GM12878 (cell line): ENCODE data around the gene ACKR2. TPM values are rescaled to one million over a fixed set of nuclear protein-coding genes. Genes with fewer than 3 reads are reported as not detected.

Experiments used
- CBFB ChIP-seq: IDR thresholded peaks from 2 replicates; pipeline ENCODE4 v1.6.1; 2016; ENCODE audit warnings: antibody characterized with exemption, low read depth
- EP300 ChIP-seq, 2 experiments: fragments of 150-350 bp in 1 of 2; IDR thresholded peaks; 2 replicates each; pipeline ENCODE4 v1.6.1; 2011 to 2012; ENCODE audit warnings: low read depth in 2 of 2, low read length in 2 of 2, borderline replicate concordance in 1 of 2, improper control_type of control experiment in 1 of 2, inconsistent platforms in 1 of 2; ENCODE audit not compliant: control insufficient read depth in 1 of 2
- FOS ChIP-seq: IDR thresholded peaks from 3 replicates; pipeline ENCODE4 v1.6.1; 2011; ENCODE audit warnings: borderline replicate concordance; ENCODE audit not compliant: insufficient read length; ENCODE audit errors: extremely low read depth
- JUNB ChIP-seq: IDR thresholded peaks from 2 replicates; pipeline ENCODE4 v1.6.1; 2016; ENCODE audit warnings: antibody characterized with exemption, mild to moderate bottlenecking
- KDM1A ChIP-seq: fragments of 200-600 bp; sonication (generic); IDR thresholded peaks from 2 replicates; pipeline ENCODE4 v1.6.1; 2016; ENCODE audit warnings: borderline replicate concordance
- MXI1 ChIP-seq: fragments of 150-350 bp; IDR thresholded peaks from 2 replicates; pipeline ENCODE4 v1.6.1; 2011; ENCODE audit warnings: low read depth, mild to moderate bottlenecking, inconsistent platforms, low read length, improper control_type of control experiment
- NFXL1 ChIP-seq: fragments of 450-650 bp; IDR thresholded peaks from 2 replicates; pipeline ENCODE4 v1.6.1; 2017; ENCODE audit warnings: antibody characterized with exemption, mild to moderate bottlenecking, borderline replicate concordance
- POU2F2 ChIP-seq: IDR thresholded peaks from 3 replicates; pipeline ENCODE4 v1.6.1; 2011; ENCODE audit warnings: low read depth, mild to moderate bottlenecking, low read length, borderline replicate concordance
- RFX5 ChIP-seq: IDR thresholded peaks from 2 replicates; pipeline ENCODE4 v1.6.1; 2011; ENCODE audit warnings: low read depth, low read length, improper control_type of control experiment
- SIX5 ChIP-seq: IDR thresholded peaks from 2 replicates; pipeline ENCODE4 v1.6.1; 2011; ENCODE audit warnings: mild to moderate bottlenecking, low read depth, low read length, moderate library complexity; ENCODE audit not compliant: severe bottlenecking
- SREBF2 ChIP-seq: IDR thresholded peaks from 2 replicates; pipeline ENCODE4 v1.6.1; 2012; ENCODE audit warnings: mild to moderate bottlenecking, low read length
- TARDBP ChIP-seq: IDR thresholded peaks from 2 replicates; pipeline ENCODE4 v1.6.1; 2016; ENCODE audit warnings: borderline replicate concordance
- TCF7 ChIP-seq: IDR thresholded peaks from 2 replicates; pipeline ENCODE4 v1.6.1; 2014; ENCODE audit warnings: antibody characterized with exemption, borderline replicate concordance
- ZNF207 ChIP-seq: fragments of 450-650 bp; IDR thresholded peaks from 2 replicates; pipeline ENCODE4 v1.6.1; 2014; ENCODE audit warnings: antibody characterized with exemption, mild to moderate bottlenecking, borderline replicate concordance
- ZNF217 ChIP-seq: fragments of 450-650 bp; IDR thresholded peaks from 2 replicates; pipeline ENCODE4 v1.6.1; 2017; ENCODE audit warnings: antibody characterized with exemption, mild to moderate bottlenecking
- ZNF24 ChIP-seq: fragments of 450-650 bp; IDR thresholded peaks from 2 replicates; pipeline ENCODE4 v1.6.1; 2017; ENCODE audit warnings: antibody characterized with exemption, mild to moderate bottlenecking
- polyA plus RNA-seq, 11 experiments: library from polyadenylated mRNA; depleted of rRNA in 4 of 11; unstranded in 6 of 11; stranded (reverse) in 5 of 11; fragments of >200 nt; fragmentation: Nextera tagmentation in 4 of 11; fragmentation: Illumina TruSeq in 1 of 11; extraction: Ambion mirVana in 4 of 11; extraction: Trizol in 1 of 11; gene quantifications; 1 replicate in 1 of 11; 2 replicates in 10 of 11; pipeline versions ENCODE4 v1.2.1 to v1.2.3, GENCODE V29; 2011 to 2016; ENCODE audit warnings: inconsistent platforms in 2 of 11, missing spikeins in 2 of 11, low read depth in 1 of 11
- total RNA-seq, 4 experiments: library from RNA; depleted of rRNA in 3 of 4; stranded (reverse); fragments of >200 nt in 3 of 4; fragmentation: Illumina TruSeq in 1 of 4; extraction: Trizol in 1 of 4; gene quantifications; 2 replicates each; pipeline versions ENCODE4 v1.2.1 to v1.2.3, GENCODE V29; 2013 to 2021
- TF ChIP-seq, protein P1 (sequence below): fragments of 450-650 bp; IDR thresholded peaks from 2 replicates; pipeline ENCODE4 v1.6.1; 2017; ENCODE audit warnings: mild to moderate bottlenecking, moderate library complexity
- TF ChIP-seq, protein P2 (sequence below): IDR thresholded peaks from 2 replicates; pipeline ENCODE4 v1.6.1; 2011; ENCODE audit warnings: borderline replicate concordance, low read depth, mild to moderate bottlenecking, moderate library complexity, mixed read lengths, low read length; ENCODE audit not compliant: insufficient read depth; ENCODE audit errors: extremely low read length
- TF ChIP-seq, protein P3 (sequence below): IDR thresholded peaks from 2 replicates; pipeline ENCODE4 v1.6.1; 2011; ENCODE audit warnings: low read depth, low read length, improper control_type of control experiment, borderline replicate concordance
- TF ChIP-seq, protein P4 (sequence below): fragments of 450-650 bp; IDR thresholded peaks from 2 replicates; pipeline ENCODE4 v1.6.1; 2016; ENCODE audit warnings: mild to moderate bottlenecking
- TF ChIP-seq, protein P5 (sequence below): fragments of 450-650 bp; IDR thresholded peaks from 2 replicates; pipeline ENCODE4 v1.6.1; 2017; ENCODE audit warnings: low read depth, mild to moderate bottlenecking, moderate library complexity

ACKR2 gene
- total and polyA plus RNA-seq, 10 of the 15 experiments (the other 5 are each of a cell fraction or from before 2014, with no cell fraction given): 0.05 to 0.91 (median 0.23) TPM; not detected in 2

DNA sequence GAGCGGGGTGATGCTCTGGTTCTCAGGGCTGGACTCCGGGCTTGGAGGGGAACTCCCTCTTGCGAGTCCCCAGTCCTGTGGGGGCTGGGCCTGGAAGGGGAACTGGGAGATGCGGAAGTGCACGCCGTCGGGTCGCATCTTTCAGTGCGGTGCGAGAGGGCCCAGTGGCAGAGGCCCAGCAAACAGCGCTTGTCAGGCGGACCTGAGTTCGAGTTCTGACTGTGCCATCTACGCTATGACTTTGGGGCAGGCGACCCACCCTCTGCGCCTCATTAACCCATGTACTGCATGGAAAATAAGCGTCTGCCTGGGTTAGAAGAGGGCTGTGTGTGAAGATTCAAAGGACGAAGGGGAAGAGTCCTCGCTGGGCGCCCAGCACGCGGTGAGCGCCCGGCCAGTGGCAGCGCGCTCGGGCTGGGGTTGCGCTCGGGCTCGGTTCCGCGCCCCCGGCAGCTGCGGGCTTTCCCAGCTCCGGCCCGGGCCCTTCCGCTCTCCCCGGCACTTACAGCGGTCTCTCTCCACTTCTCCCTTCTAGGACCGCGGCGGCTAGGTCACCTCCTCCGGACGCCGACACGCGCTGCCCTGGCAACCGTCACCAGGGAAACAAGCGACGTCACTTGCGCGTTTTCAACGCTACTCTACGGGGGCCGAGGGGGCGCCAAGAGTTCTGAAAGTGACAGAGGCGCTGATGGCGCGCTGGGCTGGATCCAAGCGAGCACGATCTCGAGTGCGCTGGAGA lies 36.4 kb upstream of the ACKR2 start, which contains the start of gene CCDC13 (continued):
- TF ChIP-seq, protein P1, sequence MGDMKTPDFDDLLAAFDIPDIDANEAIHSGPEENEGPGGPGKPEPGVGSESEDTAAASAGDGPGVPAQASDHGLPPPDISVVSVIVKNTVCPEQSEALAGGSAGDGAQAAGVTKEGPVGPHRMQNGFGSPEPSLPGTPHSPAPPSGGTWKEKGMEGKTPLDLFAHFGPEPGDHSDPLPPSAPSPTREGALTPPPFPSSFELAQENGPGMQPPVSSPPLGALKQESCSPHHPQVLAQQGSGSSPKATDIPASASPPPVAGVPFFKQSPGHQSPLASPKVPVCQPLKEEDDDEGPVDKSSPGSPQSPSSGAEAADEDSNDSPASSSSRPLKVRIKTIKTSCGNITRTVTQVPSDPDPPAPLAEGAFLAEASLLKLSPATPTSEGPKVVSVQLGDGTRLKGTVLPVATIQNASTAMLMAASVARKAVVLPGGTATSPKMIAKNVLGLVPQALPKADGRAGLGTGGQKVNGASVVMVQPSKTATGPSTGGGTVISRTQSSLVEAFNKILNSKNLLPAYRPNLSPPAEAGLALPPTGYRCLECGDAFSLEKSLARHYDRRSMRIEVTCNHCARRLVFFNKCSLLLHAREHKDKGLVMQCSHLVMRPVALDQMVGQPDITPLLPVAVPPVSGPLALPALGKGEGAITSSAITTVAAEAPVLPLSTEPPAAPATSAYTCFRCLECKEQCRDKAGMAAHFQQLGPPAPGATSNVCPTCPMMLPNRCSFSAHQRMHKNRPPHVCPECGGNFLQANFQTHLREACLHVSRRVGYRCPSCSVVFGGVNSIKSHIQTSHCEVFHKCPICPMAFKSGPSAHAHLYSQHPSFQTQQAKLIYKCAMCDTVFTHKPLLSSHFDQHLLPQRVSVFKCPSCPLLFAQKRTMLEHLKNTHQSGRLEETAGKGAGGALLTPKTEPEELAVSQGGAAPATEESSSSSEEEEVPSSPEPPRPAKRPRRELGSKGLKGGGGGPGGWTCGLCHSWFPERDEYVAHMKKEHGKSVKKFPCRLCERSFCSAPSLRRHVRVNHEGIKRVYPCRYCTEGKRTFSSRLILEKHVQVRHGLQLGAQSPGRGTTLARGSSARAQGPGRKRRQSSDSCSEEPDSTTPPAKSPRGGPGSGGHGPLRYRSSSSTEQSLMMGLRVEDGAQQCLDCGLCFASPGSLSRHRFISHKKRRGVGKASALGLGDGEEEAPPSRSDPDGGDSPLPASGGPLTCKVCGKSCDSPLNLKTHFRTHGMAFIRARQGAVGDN: peak; percentile 74; the same call in 1 of the 2 replicates
- TF ChIP-seq, protein P2, sequence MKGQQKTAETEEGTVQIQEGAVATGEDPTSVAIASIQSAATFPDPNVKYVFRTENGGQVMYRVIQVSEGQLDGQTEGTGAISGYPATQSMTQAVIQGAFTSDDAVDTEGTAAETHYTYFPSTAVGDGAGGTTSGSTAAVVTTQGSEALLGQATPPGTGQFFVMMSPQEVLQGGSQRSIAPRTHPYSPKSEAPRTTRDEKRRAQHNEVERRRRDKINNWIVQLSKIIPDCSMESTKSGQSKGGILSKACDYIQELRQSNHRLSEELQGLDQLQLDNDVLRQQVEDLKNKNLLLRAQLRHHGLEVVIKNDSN: no peak
- TF ChIP-seq ZNF217: 0 out of 2 replicates have a peak, but pooled peaks have one; percentile 48
- TF ChIP-seq, protein P3, sequence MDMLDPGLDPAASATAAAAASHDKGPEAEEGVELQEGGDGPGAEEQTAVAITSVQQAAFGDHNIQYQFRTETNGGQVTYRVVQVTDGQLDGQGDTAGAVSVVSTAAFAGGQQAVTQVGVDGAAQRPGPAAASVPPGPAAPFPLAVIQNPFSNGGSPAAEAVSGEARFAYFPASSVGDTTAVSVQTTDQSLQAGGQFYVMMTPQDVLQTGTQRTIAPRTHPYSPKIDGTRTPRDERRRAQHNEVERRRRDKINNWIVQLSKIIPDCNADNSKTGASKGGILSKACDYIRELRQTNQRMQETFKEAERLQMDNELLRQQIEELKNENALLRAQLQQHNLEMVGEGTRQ: no peak
- TF ChIP-seq, protein P4, sequence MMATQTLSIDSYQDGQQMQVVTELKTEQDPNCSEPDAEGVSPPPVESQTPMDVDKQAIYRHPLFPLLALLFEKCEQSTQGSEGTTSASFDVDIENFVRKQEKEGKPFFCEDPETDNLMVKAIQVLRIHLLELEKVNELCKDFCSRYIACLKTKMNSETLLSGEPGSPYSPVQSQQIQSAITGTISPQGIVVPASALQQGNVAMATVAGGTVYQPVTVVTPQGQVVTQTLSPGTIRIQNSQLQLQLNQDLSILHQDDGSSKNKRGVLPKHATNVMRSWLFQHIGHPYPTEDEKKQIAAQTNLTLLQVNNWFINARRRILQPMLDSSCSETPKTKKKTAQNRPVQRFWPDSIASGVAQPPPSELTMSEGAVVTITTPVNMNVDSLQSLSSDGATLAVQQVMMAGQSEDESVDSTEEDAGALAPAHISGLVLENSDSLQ: peak; percentile 78
- TF ChIP-seq SREBF2: no peak
- TF ChIP-seq CBFB: no peak
- peak; percentile 38 for TF ChIP-seq SIX5
- peak; percentile 97 for TF ChIP-seq RFX5
- TF ChIP-seq TCF7: no peak
- no peak for TF ChIP-seq TARDBP
- no peak for TF ChIP-seq KDM1A
- no peak for TF ChIP-seq FOS
- TF ChIP-seq EP300 (IDR thresholded peaks at IDR 0.05; ENCODE audit: borderline replicate concordance in 1 of 2, control insufficient read depth in 1 of 2, low read depth in 2 of 2, low read length in 2 of 2): no peak
- peak; percentile 100 for TF ChIP-seq MXI1
- peak; percentile 89; the same call in 1 of the 2 replicates for TF ChIP-seq ZNF207
- TF ChIP-seq JUNB: no peak
- TF ChIP-seq, protein P5, sequence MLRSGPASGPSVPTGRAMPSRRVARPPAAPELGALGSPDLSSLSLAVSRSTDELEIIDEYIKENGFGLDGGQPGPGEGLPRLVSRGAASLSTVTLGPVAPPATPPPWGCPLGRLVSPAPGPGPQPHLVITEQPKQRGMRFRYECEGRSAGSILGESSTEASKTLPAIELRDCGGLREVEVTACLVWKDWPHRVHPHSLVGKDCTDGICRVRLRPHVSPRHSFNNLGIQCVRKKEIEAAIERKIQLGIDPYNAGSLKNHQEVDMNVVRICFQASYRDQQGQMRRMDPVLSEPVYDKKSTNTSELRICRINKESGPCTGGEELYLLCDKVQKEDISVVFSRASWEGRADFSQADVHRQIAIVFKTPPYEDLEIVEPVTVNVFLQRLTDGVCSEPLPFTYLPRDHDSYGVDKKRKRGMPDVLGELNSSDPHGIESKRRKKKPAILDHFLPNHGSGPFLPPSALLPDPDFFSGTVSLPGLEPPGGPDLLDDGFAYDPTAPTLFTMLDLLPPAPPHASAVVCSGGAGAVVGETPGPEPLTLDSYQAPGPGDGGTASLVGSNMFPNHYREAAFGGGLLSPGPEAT: peak; percentile 80
- TF ChIP-seq POU2F2: peak; percentile 53; the same call in 1 of the 3 replicates
- peak; percentile 9; the same call in 1 of the 2 replicates for TF ChIP-seq ZNF24
- TF ChIP-seq NFXL1: no peak
